Mucosa of descending colon (tissue), 3 donors: ENCODE measurements around the gene RNF31. TPM values are rescaled to one million over a fixed set of nuclear protein-coding genes. Genes with fewer than 3 reads are reported as not detected.
A peak's percentile ranks its signal among the peaks of the same experiment; 100 is the strongest.
"Not testable (repeated sequence)": the region's sequence is repeated elsewhere in the genome, so short reads cannot be mapped to it uniquely, and the experiment has no call there.

Source experiments
- ATAC-seq: fragments of 200-7000 bp; cut with Tn5 transposase; one replicate; pipeline ENCODE4 v1.9.1; 2020; ENCODE audit warnings: mild to moderate bottlenecking, moderate library complexity
- DNase-seq, 3 donors: peaks; one replicate each; pipeline ENCODE4 v3.0.0-alpha.2; 2020
- H3K36me3 ChIP-seq: fragments of 200-600 bp; one replicate; pipeline ENCODE4 v1.8.0; 2021; ENCODE audit warnings: low read depth, mild to moderate bottlenecking
- H3K4me1 ChIP-seq: fragments of 200-600 bp; one replicate; pipeline ENCODE4 v1.8.0; 2021; ENCODE audit warnings: low read depth, mild to moderate bottlenecking
- H3K4me3 ChIP-seq: fragments of 200-600 bp; one replicate; pipeline ENCODE4 v1.8.0; 2021; ENCODE audit warnings: mild to moderate bottlenecking
- H3K9me3 ChIP-seq: fragments of 200-600 bp; one replicate; pipeline ENCODE4 v1.8.0; 2021; ENCODE audit warnings: mild to moderate bottlenecking
- CTCF ChIP-seq: fragments of 200-600 bp; IDR thresholded peaks from one replicate; pipeline ENCODE4 v1.8.0; 2022; ENCODE audit warnings: antibody characterized with exemption, mild to moderate bottlenecking
- intact Hi-C, 2 donors: fragments of 100-400 bp; cut with DNase I in 1 of 2; cut with micrococcal nuclease in 1 of 2; formaldehyde crosslinking; loops; one replicate each; pipeline versions ENCODE4 v1.11.0 to v1.11.1; 2022; cut with DNase I, micrococcal nuclease
- total RNA-seq, 3 donors: library from RNA; stranded (reverse); fragmentation: NEBNext Ultra II Directional in 2 of 3; extraction: Animal tissue kit (Norgen Biotek cat#: 25700) in 2 of 3; gene quantifications; one replicate each; pipeline versions ENCODE4 v1.2.1 to v1.2.4, GENCODE V29; 2021 to 2023
- donor health status: DM: no; HTN: no; CAD: no; lungs with moderate emphysema.
- donor health status: DM: no; HTN: no; CAD: no.
- donor health status: DM: no; HTN: yes; CAD: no.

RNF31 gene
- total RNA-seq, 3 donors from 2014 or later, result 52.8 to 66.2 (median 59.0) TPM

GRCh38 chr14:24195186-24196070, 48.1 kb downstream of the RNF31 start, which contains the start of gene TM9SF1:
TM9SF1 (minus strand) TSS chr14:24195441; CDS start chr14:24195019, 422 bp downstream.
- DNase-seq (peak; percentile 90 to 94 (median 92)), ATAC-seq (peak; percentile 96)
- intact Hi-C loops, result no loop called here
- H3K9me3 ChIP-seq, result no peaks in the 10 kb centered on the region
- peak within 1 kb of the TSS; percentile 82 for H3K4me3 ChIP-seq
- no peaks in the 10 kb centered on the region for H3K36me3 ChIP-seq
- peaks cover 25% of the 10 kb centered on the region for H3K4me1 ChIP-seq
- no peak for TF ChIP-seq CTCF

GRCh38 chr14:24196071-24197055, 49.1 kb downstream of the RNF31 start:
- peak; percentile 43 for ATAC-seq
- no peak for TF ChIP-seq CTCF
- no peak for DNase-seq
- intact Hi-C loops, result no loop called here
- H3K9me3 ChIP-seq, result no peaks in the 10 kb centered on the region
- no peaks in the 10 kb centered on the region for H3K36me3 ChIP-seq
- H3K4me1 ChIP-seq, result peaks cover 25% of the 10 kb centered on the region
- peak overlapping the region; percentile 82 for H3K4me3 ChIP-seq

- DNase-seq, result no peak
- H3K4me1 ChIP-seq, result peaks cover 25% of the 10 kb centered on the region
- H3K36me3 ChIP-seq, result no peaks in the 10 kb centered on the region
- ATAC-seq, result no peak
- H3K9me3 ChIP-seq, result no peaks in the 10 kb centered on the region
- no peak for TF ChIP-seq CTCF
- intact Hi-C loops, result no loop called here
- no peak overlapping the region for H3K4me3 ChIP-seq
Measured at GRCh38 chr14:24197056-24197450, 49.8 kb downstream of the RNF31 start.

GRCh38 chr14:24198814-24199524, 51.7 kb downstream of the RNF31 start:
- Histone ChIP-seq H3K4me1 (peaks cover 25% of the 10 kb centered on the region), H3K36me3 (no peaks in the 10 kb centered on the region), H3K4me3 (no peak overlapping the region), H3K9me3 (no peaks in the 10 kb centered on the region)
- intact Hi-C loops, result no loop called here
- ATAC-seq (no peak), DNase-seq (peak in 1 of 3 donors; percentile 33)
- TF ChIP-seq CTCF, result no peak

- H3K4me3 ChIP-seq, intact Hi-C loops, DNase-seq, H3K36me3 ChIP-seq, ATAC-seq, H3K9me3 ChIP-seq: not testable (repeated sequence)
- H3K4me1 ChIP-seq, result peaks cover 10% of the 10 kb centered on the region
Measured at GRCh38 chr14:24202538-24202937, 55.2 kb downstream of the RNF31 start.

- ATAC-seq, intact Hi-C loops, H3K4me1 ChIP-seq, H3K36me3 ChIP-seq, H3K4me3 ChIP-seq, H3K9me3 ChIP-seq, DNase-seq: not testable (repeated sequence)
Measured at GRCh38 chr14:24203249-24203886, 56.1 kb downstream of the RNF31 start.
